Bronchial epithelial cell (primary cell): ENCODE data around the gene MALRD1. TPM values are rescaled to one million over a fixed set of nuclear protein-coding genes. Genes with fewer than 3 reads are reported as not detected.
A peak's percentile ranks its signal among the peaks of the same experiment; 100 is the strongest.

Experiments
- DNase-seq: peaks from one replicate; pipeline ENCODE4 v3.0.0-alpha.2; 2010; ENCODE audit warnings: low read depth
- FAIRE-seq: peaks from 2 replicates; lab custom pipeline; 2011; peaks lifted over from hg19 to GRCh38; lab: Jason Lieb, UNC
- H3K27me3 ChIP-seq: 2 replicates; pipeline ENCODE4 v1.5.1; 2011; ENCODE audit warnings: low read length; ENCODE audit not compliant: control insufficient read depth, insufficient read depth
- H3K36me3 ChIP-seq: 2 replicates; pipeline ENCODE4 v1.5.1; 2011; ENCODE audit warnings: low read length; ENCODE audit not compliant: control insufficient read depth, insufficient read depth
- H3K4me3 ChIP-seq: 2 replicates; pipeline ENCODE4 v1.5.1; 2011; ENCODE audit warnings: mild to moderate bottlenecking, low read depth, low read length, control low read depth
- CTCF ChIP-seq: IDR thresholded peaks from 2 replicates; pipeline ENCODE4 v1.5.1; 2011; ENCODE audit warnings: mild to moderate bottlenecking, moderate library complexity, low read length, control low read depth, inconsistent platforms; ENCODE audit not compliant: insufficient read depth, severe bottlenecking
- total RNA-seq: library from RNA; depleted of rRNA; stranded (reverse); fragments of >200 nt; gene quantifications from 2 replicates; pipeline ENCODE4 v1.2.1, GENCODE V29; 2014

Gene MALRD1
- total RNA-seq, 1 donor from 2014 or later, result not detected

- Histone ChIP-seq H3K36me3 (no peaks in the 10 kb centered on the region), H3K27me3 (no peaks in the 10 kb centered on the region), H3K4me3 (no peak overlapping the region)
- TF ChIP-seq CTCF, result no peak
- no peak for DNase-seq
- FAIRE-seq, result no peak
Observed at GRCh38 chr10:19745672-19746071, 697.1 kb downstream of the MALRD1 start.

- Histone ChIP-seq H3K27me3 (no peaks in the 10 kb centered on the region), H3K36me3 (no peaks in the 10 kb centered on the region), H3K4me3 (no peak overlapping the region)
- DNase-seq, result peak; percentile 2
- TF ChIP-seq CTCF, result no peak
- no peak for FAIRE-seq
Observed at GRCh38 chr10:19749185-19749729, 700.7 kb downstream of the MALRD1 start.

- no peaks in the 10 kb centered on the region for H3K27me3 ChIP-seq
- H3K4me3 ChIP-seq, result no peak overlapping the region
- DNase-seq (no peak), FAIRE-seq (no peak)
- no peak for TF ChIP-seq CTCF
- no peaks in the 10 kb centered on the region for H3K36me3 ChIP-seq
Observed at GRCh38 chr10:19750972-19751371, 702.4 kb downstream of the MALRD1 start.

GRCh38 chr10:19756919-19757318 is 708.3 kb downstream of the MALRD1 start:
- H3K4me3 ChIP-seq, result no peak overlapping the region
- no peak for TF ChIP-seq CTCF

DNA sequence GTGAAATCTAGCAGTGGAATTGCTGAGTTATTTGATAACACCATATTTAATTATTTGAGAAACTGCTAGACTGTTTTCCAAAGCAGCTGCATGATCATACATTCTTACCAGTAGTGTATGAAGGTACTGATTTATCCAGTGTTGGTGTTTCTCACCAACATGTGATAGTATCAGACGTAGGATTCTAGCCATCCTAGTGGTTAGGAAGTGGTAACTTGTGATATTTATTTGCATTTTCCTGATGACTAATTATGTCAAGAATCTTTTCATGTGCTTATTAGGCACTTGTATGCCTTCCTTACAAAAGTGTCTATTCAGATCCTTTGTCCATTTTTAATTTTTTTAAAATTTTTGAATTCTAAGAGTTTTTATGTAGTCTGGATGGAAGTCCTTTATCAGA is 713.4 kb downstream of the MALRD1 start:
- Histone ChIP-seq H3K27me3 (no peaks in the 10 kb centered on the region), H3K36me3 (no peaks in the 10 kb centered on the region), H3K4me3 (no peak overlapping the region)
- TF ChIP-seq CTCF, result no peak
- DNase-seq (peak; percentile 69), FAIRE-seq (no peak)

More at GRCh38 chr10:19756919-19757318, 708.3 kb downstream of the MALRD1 start:
- H3K36me3 ChIP-seq, result no peaks in the 10 kb centered on the region
- H3K27me3 ChIP-seq, result no peaks in the 10 kb centered on the region
- FAIRE-seq (no peak), DNase-seq (no peak)

DNA sequence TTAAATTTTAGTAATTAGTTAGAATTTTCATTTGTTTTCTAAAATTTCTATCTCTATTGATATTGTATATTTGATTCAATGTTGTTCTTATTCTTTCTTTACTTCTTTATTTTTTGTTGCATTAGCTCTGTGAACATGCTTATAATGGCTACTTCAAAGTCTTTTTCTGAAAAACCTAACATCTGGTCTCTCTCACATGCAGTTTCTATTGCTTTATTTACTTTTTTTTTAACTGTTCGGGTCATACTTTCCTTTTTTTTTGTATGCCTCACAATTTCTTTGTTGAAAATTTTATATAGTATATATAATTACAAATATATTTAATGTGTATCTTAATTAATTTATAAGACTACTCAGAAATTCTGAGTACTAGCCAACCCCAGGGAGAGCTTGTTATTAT is 715.5 kb downstream of the MALRD1 start:
- DNase-seq, result no peak
- H3K36me3 ChIP-seq, result no peaks in the 10 kb centered on the region
- no peak overlapping the region for H3K4me3 ChIP-seq
- TF ChIP-seq CTCF, result no peak
- no peak for FAIRE-seq
- no peaks in the 10 kb centered on the region for H3K27me3 ChIP-seq
